Stomach (tissue), 9 donors: ENCODE results near the gene SNTG2. TPM values are rescaled to one million over a fixed set of nuclear protein-coding genes. Genes with fewer than 3 reads are reported as not detected.

Experiments used
- DNase-seq, 2 donors: peaks; one replicate each; pipeline versions ENCODE4 v3.0.0 to v3.0.0-alpha.2; 2013 to 2019
- H3K27ac ChIP-seq, 5 donors: fragments of 200-600 bp in 4 of 5; sonication (generic) in 4 of 5; one replicate each; pipeline ENCODE4 v1.5.1; 2013 to 2019; ENCODE audit warnings: mild to moderate bottlenecking in 1 of 5, moderate library complexity in 1 of 5
- H3K27me3 ChIP-seq, 3 donors: fragments of 200-600 bp; sonication (generic); one replicate each; pipeline ENCODE4 v1.5.1; 2017 to 2019; ENCODE audit warnings: mixed run types in 1 of 3
- H3K36me3 ChIP-seq, 4 donors: fragments of 200-600 bp; sonication (generic); 1 replicate in 3 of 4; 2 replicates in 1 of 4; pipeline ENCODE4 v1.5.1; 2016 to 2019
- H3K4me1 ChIP-seq, 4 donors: fragments of 200-600 bp; sonication (generic); one replicate each; pipeline ENCODE4 v1.5.1; 2016 to 2019
- H3K4me3 ChIP-seq, 4 donors: fragments of 200-600 bp; sonication (generic) in 3 of 4; one replicate each; pipeline ENCODE4 v1.5.1; 2016 to 2019; ENCODE audit warnings: mild to moderate bottlenecking in 1 of 4
- H3K9me3 ChIP-seq, 4 donors: fragments of 200-600 bp; sonication (generic); one replicate each; pipeline ENCODE4 v1.5.1; 2016 to 2019
- CTCF ChIP-seq, 7 experiments: fragments of 450-650 bp in 4 of 7; fragments of 200-600 bp in 3 of 7; sonication (generic) in 3 of 7; IDR thresholded peaks; one replicate each; pipeline ENCODE4 v1.5.1; 2016 to 2019; ENCODE audit warnings: antibody characterized with exemption in 7 of 7, control low read depth in 2 of 7, mild to moderate bottlenecking in 1 of 7
- EP300 ChIP-seq: sonication (generic); formaldehyde crosslinking; IDR thresholded peaks from one replicate; pipeline ENCODE4 v1.6.1; 2017; ENCODE audit warnings: antibody characterized with exemption
- POLR2A ChIP-seq, 4 donors: fragments of 450-650 bp; IDR thresholded peaks; one replicate each; pipeline ENCODE4 v1.6.1; 2016; ENCODE audit warnings: antibody characterized with exemption in 4 of 4, control low read depth in 2 of 4, mild to moderate bottlenecking in 1 of 4, moderate library complexity in 1 of 4
- POLR2AphosphoS5 ChIP-seq, 3 donors: sonication (generic); formaldehyde crosslinking; IDR thresholded peaks; one replicate each; pipeline ENCODE4 v1.6.1; 2016; ENCODE audit warnings: antibody characterized with exemption in 3 of 3
- WGBS, 5 donors: extraction: QIAGEN DNeasy Blood & Tissue Kit in 3 of 5; methylation state at CpG; one replicate each; pipeline versions ENCODE4 v1.1.5 to v1.1.7; 2013 to 2018; 5-methylcytosine and 5-hydroxymethylcytosine counted together
- intact Hi-C: fragments of 100-400 bp; cut with DNase I; formaldehyde crosslinking; loops from one replicate; pipeline ENCODE4 v1.15.1; 2023; ENCODE audit warnings: low total_unique reads
- polyA plus RNA-seq, 3 donors: library from polyadenylated mRNA; stranded (reverse); fragments of 200-250 nt; gene quantifications; one replicate each; pipeline ENCODE4 v1.2.3, GENCODE V29; 2013
- total RNA-seq, 5 donors: library from RNA; depleted of rRNA; stranded (reverse); fragments of >200 nt; gene quantifications; one replicate each; pipeline versions ENCODE4 v1.1.0 to v1.2.3, GENCODE V29; 2014 to 2016
- donor health status: healthy with polysubstance abuse.
- donor health status: Bipolar disorder and iron deficiency.
- donor health status: healthy.

Gene SNTG2
- total and polyA plus RNA-seq, 8 donors: 0.68 to 19.6 (median 5.3) TPM; not detected in 1

GRCh38 chr2:1254662-1255343 lies 304.2 kb downstream of the SNTG2 start:
- TF ChIP-seq CTCF (IDR thresholded peaks at IDR 0.05) (no peak), POLR2A (IDR thresholded peaks at IDR 0.05) (no peak), POLR2AphosphoS5 (IDR thresholded peaks at IDR 0.05) (no peak), EP300 (no peak)
- intact Hi-C loops: no loop called here
- Histone ChIP-seq H3K9me3 (no peaks in the 10 kb centered on the region), H3K36me3 (no peaks in the 10 kb centered on the region), H3K4me1 (no peaks in the 10 kb centered on the region), H3K27ac (no peak overlapping the region), H3K27me3 (peaks cover 0 to 4% (median 0%) of the 10 kb centered on the region in 3 donors), H3K4me3 (no peak overlapping the region)
- 70 to 77% (median 72%) methylated on average over 18 of the region's 18 CpGs for WGBS, 5 donors
- DNase-seq: no peak

GRCh38 chr2:1256632-1257324 lies 306.1 kb downstream of the SNTG2 start:
- Histone ChIP-seq H3K27me3 (peaks cover 0 to 4% (median 0%) of the 10 kb centered on the region in 3 donors), H3K9me3 (no peaks in the 10 kb centered on the region), H3K36me3 (no peaks in the 10 kb centered on the region), H3K27ac (no peak overlapping the region), H3K4me1 (no peaks in the 10 kb centered on the region), H3K4me3 (no peak overlapping the region)
- TF ChIP-seq EP300 (no peak), POLR2A (IDR thresholded peaks at IDR 0.05) (no peak), POLR2AphosphoS5 (IDR thresholded peaks at IDR 0.05) (no peak), CTCF (IDR thresholded peaks at IDR 0.05) (no peak)
- intact Hi-C loops: no loop called here
- no peak for DNase-seq
- WGBS, 5 donors: 60 to 76% (median 68%) methylated on average over 10 of the region's 10 CpGs

- Histone ChIP-seq H3K9me3 (no peaks in the 10 kb centered on the region), H3K4me3 (no peak overlapping the region), H3K27me3 (peaks cover 0 to 2% (median 0%) of the 10 kb centered on the region in 3 donors), H3K27ac (no peak overlapping the region), H3K36me3 (no peaks in the 10 kb centered on the region), H3K4me1 (no peaks in the 10 kb centered on the region)
- intact Hi-C loops: no loop called here
- no peak for TF ChIP-seq POLR2AphosphoS5 (IDR thresholded peaks at IDR 0.05)
- TF ChIP-seq POLR2A (IDR thresholded peaks at IDR 0.05): no peak
- no peak for TF ChIP-seq CTCF (IDR thresholded peaks at IDR 0.05)
- no peak for TF ChIP-seq EP300
- WGBS, 5 donors: 69 to 81% (median 74%) methylated on average over 11 of the region's 11 CpGs
- DNase-seq: no peak
Observed at GRCh38 chr2:1257334-1257733, 306.7 kb downstream of the SNTG2 start.

GRCh38 chr2:1259746-1260145 lies 309.1 kb downstream of the SNTG2 start:
- no peaks in the 10 kb centered on the region for H3K4me1 ChIP-seq
- 77 to 85% (median 82%) methylated on average over 8 to 9 of the region's 9 CpGs for WGBS, 5 donors
- no peak overlapping the region for H3K4me3 ChIP-seq
- no peaks in the 10 kb centered on the region for H3K9me3 ChIP-seq
- intact Hi-C loops: no loop called here
- no peaks in the 10 kb centered on the region for H3K36me3 ChIP-seq
- H3K27me3 ChIP-seq: no peaks in the 10 kb centered on the region
- no peak overlapping the region for H3K27ac ChIP-seq
- TF ChIP-seq POLR2AphosphoS5 (IDR thresholded peaks at IDR 0.05) (no peak), POLR2A (IDR thresholded peaks at IDR 0.05) (no peak), EP300 (no peak), CTCF (IDR thresholded peaks at IDR 0.05) (no peak)
- DNase-seq: no peak
